ENCODE data around the gene THSD4.
"Not testable (repeated sequence)": the region's sequence is repeated elsewhere in the genome, so short reads cannot be mapped to it uniquely, and the experiment has no call there.

GRCh38 chr15:71401728-71402127 lies 286.5 kb downstream of the THSD4 start:
- TF ChIP-seq CTCF, POLR2A (IDR thresholded peaks at IDR 0.05): not testable (repeated sequence)
